MM.1S (cell line): ENCODE measurements around the gene TRHDE.

Experiments used
- CTCF ChIP-seq: fragments of 300-600 bp; sonication (generic); IDR thresholded peaks from 2 replicates; pipeline ENCODE4 v1.5.1; 2016; ENCODE audit warnings: antibody characterized with exemption, low read length, mixed read lengths
- EZH2 ChIP-seq: fragments of 300-600 bp; sonication (generic); optimal IDR thresholded peaks from 2 replicates; pipeline ENCODE3; 2017; ENCODE audit warnings: low read depth, mild to moderate bottlenecking, antibody characterized with exemption, low read length, mixed read lengths
- EZH2phosphoT487 ChIP-seq: fragments of 300-600 bp; sonication (generic); IDR thresholded peaks from 2 replicates; pipeline ENCODE4 v1.6.1; 2018; ENCODE audit warnings: antibody characterized with exemption, low read length

DNA sequence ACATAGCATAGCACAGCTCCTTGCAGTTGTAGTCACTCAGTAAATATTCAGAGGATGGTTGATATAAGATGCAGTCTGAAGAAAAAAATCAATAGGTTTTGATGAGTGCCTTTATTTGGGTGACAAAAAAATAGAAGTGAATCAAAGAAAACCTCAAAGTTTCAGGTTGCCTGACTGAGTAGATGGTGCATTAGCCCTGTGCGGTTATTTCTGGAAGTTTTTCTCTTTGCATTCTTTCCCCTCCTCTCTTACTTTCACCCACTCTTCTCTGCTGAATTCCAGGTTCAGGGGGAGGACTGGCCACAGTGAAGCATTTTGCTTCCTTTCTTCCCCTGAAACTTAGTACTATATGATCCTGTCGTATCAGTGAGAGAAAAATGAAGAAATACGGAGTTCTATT is 28.6 kb downstream of the TRHDE start:
- TF ChIP-seq EZH2, result no peak
- TF ChIP-seq CTCF, result no peak
- TF ChIP-seq EZH2phosphoT487, result no peak
